ENCODE results near the gene LRRC40.

The LRRC40 gene

GRCh38 chr1:70205434-70206118, at the start of gene LRRC40:
Gene LRRC40, minus strand, starts transcription at chr1:70205579. Its CDS starts 39 bp downstream, at chr1:70205540.
- no peaks in the 10 kb centered on the region for H3K27me3 ChIP-seq (ENCODE audit: control insufficient read depth in 1 of 2, insufficient read depth in 2 of 2, low read length in 2 of 2)
- H3K9ac ChIP-seq (ENCODE audit: low read depth in 1 of 2, low read length in 2 of 2) = peak within 1 kb of the TSS; percentile 84 to 90
- H3K4me1 ChIP-seq (ENCODE audit: control insufficient read depth in 1 of 2, insufficient read depth in 2 of 2, low read length in 2 of 2) = peaks cover 27 to 30% of the 10 kb centered on the region in 2 donors
- H3K4me3 ChIP-seq (ENCODE audit: low read depth in 1 of 2, low read length in 2 of 2) = peak within 1 kb of the TSS; percentile 88 to 95
- peaks cover 0 to 6% of the 10 kb centered on the region in 2 donors for H3K36me3 ChIP-seq (ENCODE audit: control insufficient read depth in 1 of 2, insufficient read depth in 2 of 2, low read length in 2 of 2)
- peak within 1 kb of the TSS; percentile 74 for H3K27ac ChIP-seq (ENCODE audit: low read depth, low read length)
- H3K9me3 ChIP-seq (ENCODE audit: control insufficient read depth in 1 of 2, low read length in 2 of 2) = no peaks in the 10 kb centered on the region

DNA sequence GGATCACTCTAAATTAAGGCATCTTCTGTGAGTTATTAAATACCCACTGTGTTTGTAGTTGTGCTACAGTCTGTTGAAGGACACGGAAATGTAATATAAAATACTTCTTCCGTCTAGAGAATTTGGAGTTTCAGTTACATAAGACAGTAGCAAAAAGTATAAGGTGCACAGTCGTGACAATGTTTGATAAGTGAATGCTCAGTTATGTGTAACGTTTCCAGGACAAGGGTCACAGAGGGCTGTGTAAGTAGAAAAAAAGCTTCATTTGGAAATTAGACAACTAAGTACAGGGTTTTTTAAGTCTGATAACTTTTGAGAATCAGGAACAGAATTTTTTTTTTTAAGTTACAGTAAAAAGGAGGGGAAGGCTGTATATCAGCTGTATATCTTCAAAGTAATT, 43.4 kb upstream of the LRRC40 start:
- Histone ChIP-seq H3K27me3 (ENCODE audit: control insufficient read depth in 1 of 2, insufficient read depth in 2 of 2, low read length in 2 of 2) (no peaks in the 10 kb centered on the region), H3K36me3 (ENCODE audit: control insufficient read depth in 1 of 2, insufficient read depth in 2 of 2, low read length in 2 of 2) (peaks cover 38 to 90% of the 10 kb centered on the region in 2 donors), H3K9ac (ENCODE audit: low read depth in 1 of 2, low read length in 2 of 2) (no peak overlapping the region), H3K4me3 (ENCODE audit: low read depth in 1 of 2, low read length in 2 of 2) (no peak overlapping the region), H3K4me1 (ENCODE audit: control insufficient read depth in 1 of 2, insufficient read depth in 2 of 2, low read length in 2 of 2) (no peaks in the 10 kb centered on the region), H3K9me3 (ENCODE audit: control insufficient read depth in 1 of 2, low read length in 2 of 2) (no peaks in the 10 kb centered on the region), H3K27ac (ENCODE audit: low read depth, low read length) (no peak overlapping the region)

DNA sequence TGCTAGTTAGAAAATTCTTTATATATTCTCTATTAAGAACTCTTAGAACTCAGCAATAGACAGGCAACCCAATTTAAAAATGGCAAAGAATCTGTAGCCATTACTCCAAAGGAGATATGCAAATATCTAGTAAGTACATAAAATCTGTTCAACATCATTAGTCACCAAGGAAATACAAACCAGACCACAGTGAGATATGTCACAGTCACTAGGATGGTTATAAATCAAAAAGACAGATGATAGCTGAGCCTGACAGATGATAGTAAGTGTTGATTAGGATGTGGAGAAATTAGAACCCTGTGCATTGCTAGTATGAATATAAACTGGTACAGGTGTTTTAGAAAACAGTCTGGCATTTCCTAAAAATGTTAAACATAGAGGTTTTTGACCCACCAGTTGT, 42.4 kb upstream of the LRRC40 start:
- no peak overlapping the region for H3K9ac ChIP-seq (ENCODE audit: low read depth in 1 of 2, low read length in 2 of 2)
- peaks cover 47 to 94% of the 10 kb centered on the region in 2 donors for H3K36me3 ChIP-seq (ENCODE audit: control insufficient read depth in 1 of 2, insufficient read depth in 2 of 2, low read length in 2 of 2)
- no peaks in the 10 kb centered on the region for H3K4me1 ChIP-seq (ENCODE audit: control insufficient read depth in 1 of 2, insufficient read depth in 2 of 2, low read length in 2 of 2)
- H3K4me3 ChIP-seq (ENCODE audit: low read depth in 1 of 2, low read length in 2 of 2) = no peak overlapping the region
- H3K27me3 ChIP-seq (ENCODE audit: control insufficient read depth in 1 of 2, insufficient read depth in 2 of 2, low read length in 2 of 2) = no peaks in the 10 kb centered on the region
- no peak overlapping the region for H3K27ac ChIP-seq (ENCODE audit: low read depth, low read length)
- H3K9me3 ChIP-seq (ENCODE audit: control insufficient read depth in 1 of 2, low read length in 2 of 2) = no peaks in the 10 kb centered on the region

DNA sequence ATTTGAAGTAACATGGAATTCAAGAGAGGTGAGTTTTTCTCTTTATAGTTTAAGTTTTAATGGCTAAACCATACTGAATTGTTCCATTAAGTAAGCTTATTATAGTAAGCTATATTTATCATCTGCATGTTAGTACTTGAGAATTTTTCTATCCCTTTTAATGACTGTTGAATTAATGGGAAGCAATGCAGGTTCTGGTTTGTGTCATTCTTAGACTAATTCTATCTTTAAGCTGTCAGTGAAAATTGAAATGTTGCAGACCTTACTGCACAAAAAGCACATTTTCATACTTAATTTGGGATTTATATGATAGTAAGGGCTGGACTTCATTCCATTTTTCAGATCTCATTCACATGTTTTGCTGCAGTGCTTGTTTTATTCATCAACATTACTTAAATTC, 41.7 kb upstream of the LRRC40 start:
- Histone ChIP-seq H3K27me3 (ENCODE audit: control insufficient read depth in 1 of 2, insufficient read depth in 2 of 2, low read length in 2 of 2) (no peaks in the 10 kb centered on the region), H3K4me1 (ENCODE audit: control insufficient read depth in 1 of 2, insufficient read depth in 2 of 2, low read length in 2 of 2) (no peaks in the 10 kb centered on the region), H3K9me3 (ENCODE audit: control insufficient read depth in 1 of 2, low read length in 2 of 2) (no peaks in the 10 kb centered on the region), H3K9ac (ENCODE audit: low read depth in 1 of 2, low read length in 2 of 2) (no peak overlapping the region), H3K27ac (ENCODE audit: low read depth, low read length) (no peak overlapping the region), H3K36me3 (ENCODE audit: control insufficient read depth in 1 of 2, insufficient read depth in 2 of 2, low read length in 2 of 2) (peaks cover 50 to 97% of the 10 kb centered on the region in 2 donors), H3K4me3 (ENCODE audit: low read depth in 1 of 2, low read length in 2 of 2) (no peak overlapping the region)

DNA sequence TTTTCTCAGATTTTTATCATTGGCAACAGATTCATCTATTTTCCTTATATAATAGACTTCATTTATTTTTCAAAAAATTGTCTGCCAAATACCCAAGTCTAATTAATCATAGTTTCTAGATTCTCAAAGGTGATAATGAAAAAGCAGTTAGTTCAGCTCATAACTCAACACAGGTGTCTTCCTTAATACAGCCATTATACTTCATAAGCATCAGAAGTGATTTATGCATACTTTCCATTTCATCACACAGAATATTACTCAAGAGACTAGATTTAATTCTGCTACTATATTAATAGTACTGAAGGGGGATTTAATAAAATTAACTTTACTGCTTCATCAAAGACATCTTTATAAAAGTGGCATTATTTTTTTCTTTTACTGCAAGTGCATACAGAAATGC, 34.6 kb upstream of the LRRC40 start:
- no peaks in the 10 kb centered on the region for H3K4me1 ChIP-seq (ENCODE audit: control insufficient read depth in 1 of 2, insufficient read depth in 2 of 2, low read length in 2 of 2)
- H3K9me3 ChIP-seq (ENCODE audit: control insufficient read depth in 1 of 2, low read length in 2 of 2) = no peaks in the 10 kb centered on the region
- no peak overlapping the region for H3K27ac ChIP-seq (ENCODE audit: low read depth, low read length)
- no peak overlapping the region for H3K4me3 ChIP-seq (ENCODE audit: low read depth in 1 of 2, low read length in 2 of 2)
- H3K9ac ChIP-seq (ENCODE audit: low read depth in 1 of 2, low read length in 2 of 2) = no peak overlapping the region
- no peaks in the 10 kb centered on the region for H3K27me3 ChIP-seq (ENCODE audit: control insufficient read depth in 1 of 2, insufficient read depth in 2 of 2, low read length in 2 of 2)
- peaks cover 48 to 95% of the 10 kb centered on the region in 2 donors for H3K36me3 ChIP-seq (ENCODE audit: control insufficient read depth in 1 of 2, insufficient read depth in 2 of 2, low read length in 2 of 2)

- H3K9ac ChIP-seq (ENCODE audit: low read depth in 1 of 2, low read length in 2 of 2) = no peak overlapping the region
- no peaks in the 10 kb centered on the region for H3K9me3 ChIP-seq (ENCODE audit: control insufficient read depth in 1 of 2, low read length in 2 of 2)
- H3K27ac ChIP-seq (ENCODE audit: low read depth, low read length) = no peak overlapping the region
- no peaks in the 10 kb centered on the region for H3K4me1 ChIP-seq (ENCODE audit: control insufficient read depth in 1 of 2, insufficient read depth in 2 of 2, low read length in 2 of 2)
- H3K27me3 ChIP-seq (ENCODE audit: control insufficient read depth in 1 of 2, insufficient read depth in 2 of 2, low read length in 2 of 2) = no peaks in the 10 kb centered on the region
- no peak overlapping the region for H3K4me3 ChIP-seq (ENCODE audit: low read depth in 1 of 2, low read length in 2 of 2)
- H3K36me3 ChIP-seq (ENCODE audit: control insufficient read depth in 1 of 2, insufficient read depth in 2 of 2, low read length in 2 of 2) = peaks cover 53 to 96% of the 10 kb centered on the region in 2 donors
Observed at GRCh38 chr1:70234733-70235132, 29.4 kb upstream of the LRRC40 start.

DNA sequence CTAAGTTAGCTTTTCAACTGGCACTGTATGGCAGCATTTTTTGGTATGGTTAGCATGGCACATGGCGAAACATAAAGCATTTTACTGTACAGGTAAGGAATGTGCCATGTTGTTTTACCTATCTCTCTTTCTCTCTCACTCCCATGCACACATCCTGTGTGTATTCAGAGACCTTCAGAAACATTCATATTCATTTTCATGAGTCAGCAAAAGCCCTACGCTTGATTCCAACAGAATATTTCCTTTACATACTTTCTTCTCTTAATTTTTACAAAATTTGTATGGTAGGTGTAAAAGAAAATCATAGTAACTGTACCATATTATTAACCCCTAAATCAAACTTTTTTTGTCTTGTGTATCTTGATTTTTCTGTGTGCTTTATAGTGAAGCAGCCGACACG, 26.1 kb upstream of the LRRC40 start:
- H3K36me3 ChIP-seq (ENCODE audit: control insufficient read depth in 1 of 2, insufficient read depth in 2 of 2, low read length in 2 of 2) = peaks cover 45 to 80% of the 10 kb centered on the region in 2 donors
- H3K9ac ChIP-seq (ENCODE audit: low read depth in 1 of 2, low read length in 2 of 2) = no peak overlapping the region
- H3K9me3 ChIP-seq (ENCODE audit: control insufficient read depth in 1 of 2, low read length in 2 of 2) = no peaks in the 10 kb centered on the region
- H3K27me3 ChIP-seq (ENCODE audit: control insufficient read depth in 1 of 2, insufficient read depth in 2 of 2, low read length in 2 of 2) = no peaks in the 10 kb centered on the region
- H3K27ac ChIP-seq (ENCODE audit: low read depth, low read length) = no peak overlapping the region
- H3K4me1 ChIP-seq (ENCODE audit: control insufficient read depth in 1 of 2, insufficient read depth in 2 of 2, low read length in 2 of 2) = peaks cover 0 to 7% of the 10 kb centered on the region in 2 donors
- H3K4me3 ChIP-seq (ENCODE audit: low read depth in 1 of 2, low read length in 2 of 2) = no peak overlapping the region

GRCh38 chr1:70228670-70229069, 23.3 kb upstream of the LRRC40 start:
- Histone ChIP-seq H3K27me3 (ENCODE audit: control insufficient read depth in 1 of 2, insufficient read depth in 2 of 2, low read length in 2 of 2) (no peaks in the 10 kb centered on the region), H3K4me3 (ENCODE audit: low read depth in 1 of 2, low read length in 2 of 2) (no peak overlapping the region), H3K36me3 (ENCODE audit: control insufficient read depth in 1 of 2, insufficient read depth in 2 of 2, low read length in 2 of 2) (peaks cover 38 to 67% of the 10 kb centered on the region in 2 donors), H3K27ac (ENCODE audit: low read depth, low read length) (no peak overlapping the region), H3K9me3 (ENCODE audit: control insufficient read depth in 1 of 2, low read length in 2 of 2) (no peaks in the 10 kb centered on the region), H3K4me1 (ENCODE audit: control insufficient read depth in 1 of 2, insufficient read depth in 2 of 2, low read length in 2 of 2) (peaks cover 0 to 14% of the 10 kb centered on the region in 2 donors), H3K9ac (ENCODE audit: low read depth in 1 of 2, low read length in 2 of 2) (no peak overlapping the region)

GRCh38 chr1:70227439-70227838, 22.1 kb upstream of the LRRC40 start:
- H3K4me1 ChIP-seq (ENCODE audit: control insufficient read depth in 1 of 2, insufficient read depth in 2 of 2, low read length in 2 of 2) = peaks cover 10 to 26% of the 10 kb centered on the region in 2 donors
- no peak overlapping the region for H3K4me3 ChIP-seq (ENCODE audit: low read depth in 1 of 2, low read length in 2 of 2)
- no peak overlapping the region for H3K27ac ChIP-seq (ENCODE audit: low read depth, low read length)
- no peaks in the 10 kb centered on the region for H3K9me3 ChIP-seq (ENCODE audit: control insufficient read depth in 1 of 2, low read length in 2 of 2)
- no peak overlapping the region for H3K9ac ChIP-seq (ENCODE audit: low read depth in 1 of 2, low read length in 2 of 2)
- H3K27me3 ChIP-seq (ENCODE audit: control insufficient read depth in 1 of 2, insufficient read depth in 2 of 2, low read length in 2 of 2) = no peaks in the 10 kb centered on the region
- H3K36me3 ChIP-seq (ENCODE audit: control insufficient read depth in 1 of 2, insufficient read depth in 2 of 2, low read length in 2 of 2) = peaks cover 31 to 57% of the 10 kb centered on the region in 2 donors

DNA sequence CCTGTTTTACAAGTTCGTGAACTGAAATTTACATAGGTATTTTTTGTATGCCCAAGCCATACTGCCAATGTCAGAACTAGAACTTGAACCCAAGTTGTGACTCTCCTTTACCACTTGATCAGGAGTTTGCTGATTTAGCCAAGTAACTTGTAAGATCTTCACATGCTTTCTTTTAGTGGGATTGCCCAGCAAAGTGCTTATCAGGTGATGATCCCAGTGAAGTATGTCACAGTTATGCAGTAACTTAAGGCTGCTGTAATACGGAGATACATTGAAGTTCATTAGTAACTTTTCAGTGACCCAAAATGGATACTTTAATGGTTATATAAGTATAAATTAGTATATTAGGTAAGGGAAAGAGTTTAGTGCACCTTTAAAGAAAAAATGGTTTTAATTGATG, 19.6 kb upstream of the LRRC40 start:
- H3K9me3 ChIP-seq (ENCODE audit: control insufficient read depth in 1 of 2, low read length in 2 of 2) = no peaks in the 10 kb centered on the region
- H3K9ac ChIP-seq (ENCODE audit: low read depth in 1 of 2, low read length in 2 of 2) = no peak overlapping the region
- no peak overlapping the region for H3K4me3 ChIP-seq (ENCODE audit: low read depth in 1 of 2, low read length in 2 of 2)
- H3K27me3 ChIP-seq (ENCODE audit: control insufficient read depth in 1 of 2, insufficient read depth in 2 of 2, low read length in 2 of 2) = no peaks in the 10 kb centered on the region
- H3K27ac ChIP-seq (ENCODE audit: low read depth, low read length) = no peak overlapping the region
- H3K36me3 ChIP-seq (ENCODE audit: control insufficient read depth in 1 of 2, insufficient read depth in 2 of 2, low read length in 2 of 2) = peaks cover 14 to 34% of the 10 kb centered on the region in 2 donors
- H3K4me1 ChIP-seq (ENCODE audit: control insufficient read depth in 1 of 2, insufficient read depth in 2 of 2, low read length in 2 of 2) = peaks cover 14 to 30% of the 10 kb centered on the region in 2 donors
